Gastrocnemius medialis (tissue), 4 donors: ENCODE measurements around the gene USP31. TPM values are rescaled to one million over a fixed set of nuclear protein-coding genes. Genes with fewer than 3 reads are reported as not detected.
A peak's percentile ranks its signal among the peaks of the same experiment; 100 is the strongest.

Experiments used
- ATAC-seq, 2 donors: fragments of 150-250 bp; one replicate each; pipeline ENCODE4 v1.9.1; 2016
- DNase-seq, 2 donors: peaks; one replicate each; pipeline ENCODE4 v3.0.0-alpha.2; 2019
- H3K27ac ChIP-seq, 4 donors: fragments of 200-600 bp; sonication (generic); 1 replicate in 1 of 4; 2 replicates in 3 of 4; pipeline ENCODE4 v1.5.1; 2016 to 2018; ENCODE audit warnings: mild to moderate bottlenecking in 2 of 4, moderate library complexity in 1 of 4
- H3K27me3 ChIP-seq, 3 donors: fragments of 200-600 bp; sonication (generic) in 2 of 3; 1 replicate in 1 of 3; 2 replicates in 2 of 3; pipeline versions ENCODE4 v1.5.1 to v1.6.0; 2016 to 2019; ENCODE audit warnings: mild to moderate bottlenecking in 1 of 3, moderate library complexity in 1 of 3
- H3K36me3 ChIP-seq, 2 donors: fragments of 200-600 bp; sonication (generic) in 1 of 2; one replicate each; pipeline ENCODE4 v1.5.1; 2017 to 2018
- H3K4me1 ChIP-seq, 2 donors: fragments of 200-600 bp; sonication (generic) in 1 of 2; one replicate each; pipeline ENCODE4 v1.5.1; 2016 to 2017; ENCODE audit warnings: mild to moderate bottlenecking in 2 of 2
- H3K4me3 ChIP-seq, 4 donors: fragments of 200-600 bp; sonication (generic) in 3 of 4; 1 replicate in 1 of 4; 2 replicates in 3 of 4; pipeline ENCODE4 v1.5.1; 2016 to 2019; ENCODE audit warnings: mild to moderate bottlenecking in 2 of 4
- H3K9me3 ChIP-seq, 3 donors: fragments of 200-600 bp; sonication (generic) in 2 of 3; 1 replicate in 1 of 3; 2 replicates in 2 of 3; pipeline ENCODE4 v1.5.1; 2016 to 2019
- POLR2A ChIP-seq, 2 donors: fragments of 450-650 bp; IDR thresholded peaks; one replicate each; pipeline ENCODE4 v1.6.1; 2017; ENCODE audit warnings: antibody characterized with exemption in 2 of 2, mild to moderate bottlenecking in 2 of 2, moderate library complexity in 2 of 2
- in situ Hi-C, 4 donors: fragments of 200-750 bp; cut with MboI; loops; one replicate each; pipeline versions ENCODE4 v1.15.0 to v1.8.0; 2017; ENCODE audit warnings: low sequenced_read_pairs in 4 of 4
- intact Hi-C: fragments of 100-400 bp; cut with DNase I; formaldehyde crosslinking; loops from one replicate; pipeline ENCODE4 v1.15.1; 2023; ENCODE audit warnings: low total_unique reads
- total RNA-seq, 4 donors: library from RNA; depleted of rRNA; stranded (reverse); fragments of >200 nt; gene quantifications; one replicate each; pipeline versions ENCODE4 v1.1.0 to v1.2.3, GENCODE V29; 2016
- TF ChIP-seq, protein P1 (sequence below), 5 experiments: fragments of 450-650 bp in 3 of 5; fragments of 200-600 bp in 2 of 5; sonication (generic) in 2 of 5; IDR thresholded peaks in 4 of 5; conservative IDR thresholded peaks in 1 of 5; 1 replicate in 4 of 5; 2 replicates in 1 of 5; pipeline ENCODE4 v1.5.1; 2016 to 2019; ENCODE audit warnings: antibody characterized with exemption in 5 of 5, mild to moderate bottlenecking in 3 of 5, moderate library complexity in 3 of 5

The USP31 gene
- total RNA-seq, 4 donors from 2014 or later = 13.2 to 23.3 (median 18.7) TPM

DNA sequence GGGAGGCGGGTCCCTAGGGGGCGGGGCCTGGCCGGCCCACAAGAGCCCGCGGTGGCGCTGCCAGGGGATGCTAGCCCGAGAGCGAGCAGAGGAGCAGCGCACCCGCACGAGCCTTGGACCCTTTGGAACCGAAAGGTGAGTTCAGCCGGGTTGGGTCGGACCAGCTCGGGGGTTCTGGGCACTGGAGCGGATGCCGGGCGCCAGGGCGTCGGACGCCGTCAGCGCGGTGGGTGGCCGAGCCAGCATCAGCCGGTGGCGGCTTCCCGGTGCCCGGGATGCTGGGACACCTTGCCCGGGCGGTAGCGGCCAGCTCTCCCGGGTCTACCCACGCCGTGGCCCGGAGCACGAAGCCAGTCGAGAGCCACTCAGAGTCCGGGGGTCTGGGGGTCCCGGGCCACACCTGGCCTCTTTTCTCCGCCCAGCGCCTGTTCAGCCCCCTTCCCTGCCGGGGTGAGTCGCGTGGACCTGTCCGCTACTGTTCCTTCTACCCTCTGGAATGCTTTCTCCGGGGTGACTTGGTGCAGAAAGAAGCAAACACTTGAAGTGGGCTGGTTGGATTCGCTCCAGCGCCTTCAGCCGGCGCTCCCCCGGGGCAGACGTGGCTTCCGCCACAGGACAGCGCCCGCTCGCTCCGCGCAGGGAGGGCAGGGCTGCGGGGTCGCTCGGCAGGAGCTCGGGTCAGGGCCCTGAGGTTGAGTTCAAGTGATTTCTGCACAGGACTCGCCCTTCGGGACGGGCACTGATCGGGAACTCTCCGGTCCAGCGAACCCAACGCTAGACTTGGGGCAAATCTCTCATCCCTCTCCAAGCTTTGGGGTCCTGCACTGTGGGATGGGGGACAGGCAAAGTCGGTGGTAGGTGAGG is 33.7 kb upstream of the USP31 start, which contains the start of gene SCNN1G:
Gene SCNN1G, plus strand, starts transcription at position 67 of the 864 bp plus-strand sequence. CDS start 3,527 bp downstream, outside the sequence.
- H3K9me3 ChIP-seq = no peaks in the 10 kb centered on the region
- peak within 1 kb of the TSS; percentile 19 to 59 (median 50) for H3K4me3 ChIP-seq
- H3K4me1 ChIP-seq = peaks cover 7 to 16% of the 10 kb centered on the region in 2 donors
- DNase-seq (no peak), ATAC-seq (peak; percentile 25 to 27)
- no peaks in the 10 kb centered on the region for H3K36me3 ChIP-seq
- intact Hi-C loops = loop anchor here (1.0 kb wide), 1 partner anchor 251 kb away; no protein-coding TSS in a partner anchor
- H3K27me3 ChIP-seq = peaks cover 18 to 33% (median 30%) of the 10 kb centered on the region in 3 donors
- in situ Hi-C loops = loop anchor here in 2 of 4 donors (5.0 kb wide), 2 partner anchors 244 to 254 kb away; no protein-coding TSS in a partner anchor
- no peak for TF ChIP-seq POLR2A (IDR thresholded peaks at IDR 0.05)
- TF ChIP-seq, protein P1, sequence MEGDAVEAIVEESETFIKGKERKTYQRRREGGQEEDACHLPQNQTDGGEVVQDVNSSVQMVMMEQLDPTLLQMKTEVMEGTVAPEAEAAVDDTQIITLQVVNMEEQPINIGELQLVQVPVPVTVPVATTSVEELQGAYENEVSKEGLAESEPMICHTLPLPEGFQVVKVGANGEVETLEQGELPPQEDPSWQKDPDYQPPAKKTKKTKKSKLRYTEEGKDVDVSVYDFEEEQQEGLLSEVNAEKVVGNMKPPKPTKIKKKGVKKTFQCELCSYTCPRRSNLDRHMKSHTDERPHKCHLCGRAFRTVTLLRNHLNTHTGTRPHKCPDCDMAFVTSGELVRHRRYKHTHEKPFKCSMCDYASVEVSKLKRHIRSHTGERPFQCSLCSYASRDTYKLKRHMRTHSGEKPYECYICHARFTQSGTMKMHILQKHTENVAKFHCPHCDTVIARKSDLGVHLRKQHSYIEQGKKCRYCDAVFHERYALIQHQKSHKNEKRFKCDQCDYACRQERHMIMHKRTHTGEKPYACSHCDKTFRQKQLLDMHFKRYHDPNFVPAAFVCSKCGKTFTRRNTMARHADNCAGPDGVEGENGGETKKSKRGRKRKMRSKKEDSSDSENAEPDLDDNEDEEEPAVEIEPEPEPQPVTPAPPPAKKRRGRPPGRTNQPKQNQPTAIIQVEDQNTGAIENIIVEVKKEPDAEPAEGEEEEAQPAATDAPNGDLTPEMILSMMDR (IDR thresholded peaks at IDR 0.05 in 4 of 5, conservative IDR thresholded peaks at IDR 0.05 in 1 of 5) = peak in 2 of 5 experiments; percentile 31 to 39
- no peak within 1 kb of the TSS for H3K27ac ChIP-seq

DNA sequence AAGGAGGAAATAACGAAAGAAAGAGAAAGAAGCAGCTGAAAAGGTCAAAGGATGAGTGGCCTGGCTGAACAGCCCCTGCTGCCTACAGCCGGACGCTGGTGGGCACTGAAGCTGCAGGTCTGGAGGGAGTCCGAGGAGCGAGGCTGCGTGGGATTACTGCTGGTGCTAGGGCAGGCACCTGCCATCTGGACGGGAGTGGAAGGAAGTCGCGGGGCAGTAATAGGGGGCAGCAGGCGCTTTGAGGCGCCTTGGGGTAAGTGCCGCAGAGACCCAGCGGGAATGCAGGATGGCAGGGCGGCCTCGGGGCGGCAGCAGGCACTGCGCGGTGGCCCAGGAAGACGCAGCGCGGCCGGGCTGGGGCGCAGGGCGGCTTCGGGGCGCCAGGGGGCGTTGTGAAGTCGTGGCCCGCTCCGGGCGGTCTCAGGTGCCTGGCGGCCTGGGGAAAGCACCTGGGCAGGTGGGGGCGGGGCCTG is 33.0 kb upstream of the USP31 start:
- intact Hi-C loops = loop anchor here (1.0 kb wide), 1 partner anchor 252 kb away; no protein-coding TSS in a partner anchor
- DNase-seq = peak; percentile 14 to 51

DNA sequence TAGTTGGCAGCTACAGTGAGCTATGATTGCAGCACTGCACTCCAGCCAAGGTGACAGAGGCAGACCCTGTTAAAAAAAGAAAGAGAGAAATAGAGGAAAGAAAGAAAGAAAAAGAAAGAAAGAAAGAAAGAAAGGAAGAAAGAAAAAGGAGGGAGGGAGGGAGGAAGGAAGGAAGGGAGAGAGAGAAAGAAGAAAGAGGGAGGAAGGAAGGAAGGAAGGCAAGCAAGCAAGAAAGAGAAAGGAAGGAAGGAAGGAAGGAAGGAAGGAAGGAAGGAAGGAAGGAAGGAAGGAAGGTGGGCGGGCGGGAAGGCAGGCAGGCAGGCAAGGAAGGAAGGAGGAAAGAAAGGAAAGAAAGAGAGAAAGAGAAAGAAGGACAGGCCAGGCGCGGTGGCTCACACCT is 32.3 kb upstream of the USP31 start:
- Histone ChIP-seq H3K9me3 (no peaks in the 10 kb centered on the region), H3K36me3 (no peaks in the 10 kb centered on the region), H3K4me3 (no peak overlapping the region), H3K27me3 (peaks cover 18 to 33% (median 30%) of the 10 kb centered on the region in 3 donors), H3K27ac (no peak overlapping the region), H3K4me1 (peaks cover 7 to 16% of the 10 kb centered on the region in 2 donors)
- in situ Hi-C loops = loop anchor here in 2 of 4 donors (5.0 kb wide), 2 partner anchors 246 to 256 kb away; no protein-coding TSS in a partner anchor
- ATAC-seq (no peak), DNase-seq (no peak)
- TF ChIP-seq, protein P1 (IDR thresholded peaks at IDR 0.05 in 4 of 5, conservative IDR thresholded peaks at IDR 0.05 in 1 of 5) = no peak
- TF ChIP-seq POLR2A (IDR thresholded peaks at IDR 0.05) = no peak
- intact Hi-C loops = no loop called here

More for the DNA sequence above, 33.0 kb upstream of the USP31 start:
- H3K4me1 ChIP-seq = peaks cover 7 to 16% of the 10 kb centered on the region in 2 donors
- no peak for TF ChIP-seq POLR2A (IDR thresholded peaks at IDR 0.05)
- TF ChIP-seq, protein P1 (IDR thresholded peaks at IDR 0.05 in 4 of 5, conservative IDR thresholded peaks at IDR 0.05 in 1 of 5) = peak; percentile 80 to 99 (median 91)
- peaks cover 18 to 33% (median 30%) of the 10 kb centered on the region in 3 donors for H3K27me3 ChIP-seq
- H3K4me3 ChIP-seq = peak overlapping the region; percentile 19 to 59 (median 50)
- H3K27ac ChIP-seq = no peak overlapping the region
- H3K9me3 ChIP-seq = no peaks in the 10 kb centered on the region
- peak; percentile 82 to 89 for ATAC-seq
- no peaks in the 10 kb centered on the region for H3K36me3 ChIP-seq
- in situ Hi-C loops = loop anchor here in 2 of 4 donors (5.0 kb wide), 2 partner anchors 245 to 255 kb away; no protein-coding TSS in a partner anchor

DNA sequence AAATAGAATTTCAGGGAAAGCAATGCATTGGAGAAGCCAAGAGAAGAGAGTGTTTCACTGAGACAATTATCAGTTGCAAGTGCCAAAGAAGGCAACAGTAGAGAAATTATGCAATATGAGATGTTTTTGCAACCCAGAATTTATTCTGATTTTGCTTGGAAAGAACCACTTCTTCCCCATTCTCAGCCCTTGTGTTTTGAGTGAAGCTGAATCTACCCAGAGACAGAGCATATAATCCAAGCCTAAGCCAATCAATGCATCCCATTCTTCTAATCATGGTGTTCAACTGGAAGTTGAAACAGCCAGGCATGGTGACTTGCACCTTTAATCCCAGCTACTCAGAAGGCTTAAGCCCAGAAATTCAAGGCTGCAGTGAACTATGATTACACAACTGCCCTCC is 26.4 kb upstream of the USP31 start:
- in situ Hi-C loops (loop anchor here in 2 of 4 donors (5.0 kb wide), 2 partner anchors 252 to 262 kb away; no protein-coding TSS in a partner anchor), intact Hi-C loops (no loop called here)
- no peak for DNase-seq
- Histone ChIP-seq H3K9me3 (no peaks in the 10 kb centered on the region), H3K36me3 (no peaks in the 10 kb centered on the region), H3K27ac (no peak overlapping the region), H3K4me1 (no peaks in the 10 kb centered on the region), H3K4me3 (no peak overlapping the region), H3K27me3 (peaks cover 0 to 3% (median 0%) of the 10 kb centered on the region in 3 donors)
- ATAC-seq = no peak
- no peak for TF ChIP-seq POLR2A (IDR thresholded peaks at IDR 0.05)
- TF ChIP-seq, protein P1 (IDR thresholded peaks at IDR 0.05 in 4 of 5, conservative IDR thresholded peaks at IDR 0.05 in 1 of 5) = no peak
